NCI-H1694 treated with DMSO at 0.1 percent for 48 hours (cell line): Measurements from ENCODE around the gene TM6SF1.
A peak's percentile ranks its signal among the peaks of the same experiment; 100 is the strongest.
"Not testable (repeated sequence)": the region's sequence is repeated elsewhere in the genome, so short reads cannot be mapped to it uniquely, and the experiment has no call there.

Experiments used
- DNase-seq: peaks from one replicate; lab custom pipeline; 2025; lab: John Stamatoyannopoulos, UW

The TM6SF1 gene

DNA sequence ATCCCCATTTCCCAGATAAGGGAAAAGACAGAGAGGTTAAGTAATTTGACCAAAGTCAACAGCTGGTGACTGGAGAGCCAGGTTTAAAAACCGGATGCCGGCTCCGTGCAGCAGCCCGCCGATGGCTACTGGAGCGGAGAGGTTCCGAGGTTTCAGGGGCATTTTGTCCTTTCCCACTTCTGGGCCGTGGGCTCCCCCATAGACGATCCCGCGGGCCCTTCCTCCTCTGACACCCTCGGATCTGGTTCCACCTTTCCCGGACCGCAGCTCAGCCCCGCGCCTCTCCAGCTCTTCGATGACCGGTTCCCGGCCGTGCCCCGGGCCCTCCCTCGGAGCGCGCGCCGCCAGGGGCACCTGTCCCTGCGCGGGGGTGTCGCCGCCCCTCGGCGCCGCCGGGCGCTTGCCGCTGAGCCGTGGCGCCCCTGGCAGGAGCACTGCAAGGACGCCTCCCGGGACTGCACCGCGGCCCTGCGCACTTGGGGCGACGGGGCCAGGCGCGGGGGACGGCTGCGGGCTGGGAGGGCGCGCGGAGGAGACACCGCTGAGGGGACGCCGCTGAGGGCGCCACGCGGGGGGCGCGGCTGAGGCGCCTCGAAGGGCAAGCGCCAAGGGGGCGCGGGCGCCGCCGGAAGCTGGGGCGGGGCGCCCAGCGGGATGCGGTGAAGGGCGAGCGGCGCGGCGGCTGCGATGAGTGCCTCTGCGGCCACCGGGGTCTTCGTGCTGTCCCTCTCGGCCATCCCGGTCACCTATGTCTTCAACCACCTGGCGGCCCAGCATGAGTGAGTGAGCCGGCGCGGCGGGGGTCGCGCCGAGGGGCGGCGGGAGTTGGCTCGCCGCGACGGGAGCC, at the start of gene TM6SF1:
TM6SF1 (plus strand) TSS at position 652 of the 847 bp plus-strand sequence; CDS start at position 688, 36 bp downstream.
- no peak for DNase-seq

DNA sequence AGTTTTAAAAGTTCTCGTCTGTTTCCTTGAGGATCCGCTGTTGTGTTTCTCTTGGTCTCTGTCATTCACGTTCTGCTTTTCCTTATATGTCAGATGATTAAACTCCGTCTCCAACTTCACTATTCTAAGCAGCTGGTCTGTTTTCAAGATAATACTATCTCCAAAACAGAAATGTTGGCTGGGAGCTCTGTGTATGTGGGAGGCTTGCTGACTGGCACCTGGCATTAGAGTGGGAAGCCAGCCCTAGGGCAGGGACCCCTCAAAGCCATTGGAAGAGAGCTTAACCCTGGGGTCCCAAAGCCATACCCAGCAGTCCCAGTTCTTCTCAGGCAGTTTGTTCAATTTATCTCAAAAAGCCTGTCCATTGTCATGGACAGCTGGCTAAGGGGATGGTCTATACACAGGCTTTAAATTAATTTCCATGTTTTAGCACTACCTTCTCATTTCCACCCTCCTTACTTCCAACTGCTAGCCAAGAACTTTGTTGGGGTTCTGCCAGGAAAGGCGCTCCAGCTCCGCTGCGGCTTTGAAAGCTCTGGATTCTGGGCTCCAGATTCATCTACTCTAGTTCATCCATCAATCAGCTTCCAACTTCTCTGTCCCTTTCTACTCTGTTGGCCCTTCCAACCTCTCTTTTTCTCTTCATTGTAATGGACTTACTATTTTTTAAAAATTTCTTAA, 49.6 kb upstream of the TM6SF1 start:
- DNase-seq = no peak

DNA sequence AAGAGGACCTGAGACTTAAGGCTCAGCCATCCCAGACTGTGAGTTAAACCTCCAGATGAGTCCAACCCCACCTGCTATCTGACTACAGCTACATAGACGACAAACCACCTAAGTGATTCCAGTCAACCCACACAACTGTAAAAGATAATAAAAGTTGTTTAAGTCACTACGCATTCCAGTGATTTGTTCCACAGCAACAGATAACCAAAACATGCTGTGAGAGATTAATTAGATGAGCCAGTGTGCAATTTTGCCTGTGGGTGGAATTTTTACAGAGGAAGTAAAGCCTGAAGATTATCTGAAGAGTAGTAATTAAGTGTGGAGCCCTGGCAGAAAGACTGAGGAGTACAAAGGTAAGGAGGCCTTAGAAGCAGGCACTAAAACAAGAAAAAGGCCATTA, 45.8 kb upstream of the TM6SF1 start:
- DNase-seq = no peak

DNA sequence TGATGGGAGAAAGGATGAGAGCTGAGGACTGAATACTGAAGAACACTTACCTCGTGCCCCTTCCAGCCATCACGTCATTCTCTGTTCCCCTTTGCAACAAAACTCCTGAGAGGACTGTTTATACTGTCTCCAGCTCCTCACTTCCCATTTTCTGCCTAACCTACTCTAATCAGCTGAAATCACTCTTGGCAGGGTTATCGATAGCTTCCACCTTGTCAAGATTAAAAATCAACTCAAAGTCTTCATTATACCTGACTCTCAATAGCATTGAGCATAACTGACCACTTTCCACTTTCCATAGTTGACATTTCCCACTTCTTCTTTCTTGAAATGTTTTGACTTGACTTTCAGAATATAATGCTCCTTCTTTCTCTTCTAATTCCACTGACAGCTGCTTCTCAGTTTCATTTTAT, 44.7 kb upstream of the TM6SF1 start:
- DNase-seq = no peak

DNA sequence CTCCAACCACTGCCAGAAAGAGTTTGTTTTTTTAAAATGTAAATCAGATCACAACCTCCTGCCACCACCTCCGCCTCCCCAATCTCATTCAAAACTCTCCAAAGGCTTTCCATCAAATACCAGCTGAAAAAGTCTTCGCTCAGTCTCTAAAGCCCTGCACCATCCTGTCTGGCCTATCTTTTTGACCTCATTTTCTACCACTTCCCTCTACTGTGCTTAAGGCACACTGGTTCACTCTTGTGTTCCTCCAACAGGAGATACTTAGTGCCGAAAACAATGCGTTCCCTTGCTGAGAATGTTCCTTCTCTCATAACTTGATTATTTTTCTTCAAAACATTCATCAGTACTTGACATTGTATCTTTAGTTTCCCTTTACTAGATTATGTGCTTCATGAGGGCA, 43.9 kb upstream of the TM6SF1 start:
- no peak for DNase-seq

DNA sequence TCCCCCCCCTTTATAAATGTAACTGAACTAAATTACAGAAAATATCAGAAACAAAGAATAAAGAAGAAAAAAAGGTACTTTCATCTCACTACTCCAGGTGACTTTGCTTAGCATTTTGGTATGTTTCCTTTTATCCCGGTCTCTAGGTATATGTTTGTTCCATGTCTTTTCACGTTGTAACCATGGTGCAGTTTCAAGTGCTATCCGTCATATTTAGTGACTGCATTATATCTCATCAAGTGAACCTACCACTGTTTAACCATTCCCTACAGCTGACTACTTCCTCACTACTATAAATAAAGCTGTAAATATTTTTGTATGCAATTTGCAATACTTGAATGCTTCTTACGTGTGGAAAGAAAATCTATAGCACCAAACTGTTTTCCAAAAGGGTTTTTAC, 42.6 kb upstream of the TM6SF1 start:
- DNase-seq = no peak

DNA sequence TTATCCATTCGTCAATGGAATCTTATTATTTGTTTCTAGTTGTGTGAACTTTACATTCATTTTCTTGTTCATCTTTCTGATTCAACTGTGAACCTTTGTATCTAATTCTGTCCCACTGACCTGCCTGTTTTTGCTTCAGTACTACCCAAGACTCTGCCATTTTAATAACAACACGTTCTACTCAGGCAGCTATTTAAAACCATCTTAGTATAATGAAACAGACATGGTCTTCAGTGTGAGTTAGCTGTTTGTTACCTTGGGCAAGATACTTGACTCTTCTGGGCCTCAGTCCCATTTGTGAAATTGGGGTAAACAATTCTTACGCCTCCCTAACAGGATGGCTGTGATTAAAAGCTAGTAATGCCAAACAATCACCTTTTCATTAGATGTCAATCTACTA, 42.0 kb upstream of the TM6SF1 start:
- DNase-seq = no peak

DNA sequence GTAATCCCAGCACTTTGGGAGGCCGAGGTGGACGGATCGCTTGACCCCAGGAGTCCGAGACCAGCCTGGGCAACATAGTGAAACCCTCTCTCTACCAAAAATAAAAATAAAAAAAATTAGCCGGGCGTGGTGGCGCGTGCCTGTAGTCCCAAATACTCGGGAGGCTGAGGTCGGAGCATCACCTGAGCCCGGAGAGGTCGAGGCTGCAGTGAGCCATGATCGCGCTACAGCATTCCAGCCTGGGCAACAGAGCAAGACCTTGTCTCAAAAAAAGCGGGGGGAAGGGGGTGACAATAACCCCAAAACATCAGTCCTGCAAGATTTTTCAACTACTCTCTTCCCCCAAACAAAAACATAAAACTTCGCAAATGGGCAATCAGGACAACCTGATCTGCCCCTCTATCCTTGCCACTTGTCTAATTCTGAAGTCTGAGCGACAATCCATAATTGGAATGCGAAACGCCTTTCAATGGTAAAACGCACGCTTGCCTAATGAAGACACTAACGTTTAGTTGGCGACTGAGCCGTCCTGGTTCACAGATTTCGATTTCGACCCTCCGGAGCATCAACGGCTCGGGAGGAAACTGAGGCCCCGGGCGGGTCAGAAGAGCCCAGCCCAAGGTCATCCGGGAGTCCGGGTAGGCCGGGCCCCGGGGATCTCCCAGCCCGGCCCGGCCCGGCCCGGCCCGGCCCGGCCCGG, 41.3 kb upstream of the TM6SF1 start:
- no peak for DNase-seq

DNA sequence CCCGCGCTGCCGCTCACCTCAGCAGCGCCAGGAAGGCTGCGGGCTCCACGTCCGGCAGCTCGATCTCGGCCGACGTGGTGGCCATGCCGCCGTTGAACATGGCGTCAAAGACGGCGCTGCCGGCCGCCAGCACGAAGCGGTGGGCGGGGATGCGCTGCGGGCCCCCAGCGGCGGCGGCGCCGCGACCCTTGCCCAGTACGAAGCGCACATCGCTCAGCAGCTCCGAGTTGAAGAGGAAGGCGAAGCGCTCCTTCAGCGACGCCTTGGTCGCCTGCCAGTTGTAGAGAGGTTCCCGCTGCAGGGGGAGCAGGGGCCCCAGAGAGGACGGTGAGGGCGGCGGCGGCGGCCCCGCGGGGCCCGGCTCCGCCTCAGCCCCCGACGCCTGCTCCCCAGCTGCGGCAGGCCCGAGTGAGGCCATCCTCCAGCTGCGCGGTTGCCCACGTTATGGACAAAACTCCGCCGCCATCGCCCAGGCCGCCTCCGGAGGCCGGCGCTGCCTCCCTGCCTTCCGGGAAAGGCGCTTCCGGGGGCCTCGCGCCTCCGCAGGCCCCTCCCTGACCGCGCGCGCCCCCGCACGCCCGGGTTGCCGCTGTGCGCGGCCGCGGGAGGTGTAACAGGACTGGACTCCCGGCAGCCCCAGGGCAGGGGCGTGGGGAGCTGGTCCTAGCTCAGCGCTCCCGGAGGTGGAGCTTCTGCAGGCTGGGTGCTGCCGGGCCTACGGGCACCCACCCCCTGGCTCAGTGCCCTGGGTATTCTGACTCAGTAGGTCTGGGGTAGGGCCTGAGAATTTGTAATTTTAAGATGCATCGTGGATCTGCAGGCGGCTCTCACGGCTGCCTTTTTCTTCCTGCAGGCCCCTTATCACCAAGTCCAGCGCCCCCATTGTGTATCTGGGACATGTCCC, 40.5 kb upstream of the TM6SF1 start, which contains the start of gene BTBD1:
BTBD1 (minus strand) TSS at position 519 of the 904 bp plus-strand sequence; CDS start at position 418, 101 bp downstream.
- DNase-seq = peak; percentile 68

DNA sequence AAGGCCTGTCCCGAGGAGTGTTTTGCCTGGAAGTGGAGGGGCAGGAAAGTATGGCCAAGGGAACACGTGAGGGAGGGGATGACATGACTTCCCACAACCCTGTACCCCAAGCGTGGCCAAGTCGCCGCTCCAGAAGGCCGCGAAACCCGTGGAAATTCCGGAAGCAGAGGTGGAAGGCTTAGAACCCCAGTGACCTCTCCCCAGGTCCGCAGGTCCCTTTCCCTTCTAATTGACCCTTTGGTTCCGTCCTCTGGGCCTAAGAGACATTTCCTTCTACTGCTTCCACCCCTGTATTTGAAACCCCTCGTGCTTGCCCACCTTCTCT, 39.8 kb upstream of the TM6SF1 start:
- no peak for DNase-seq

DNA sequence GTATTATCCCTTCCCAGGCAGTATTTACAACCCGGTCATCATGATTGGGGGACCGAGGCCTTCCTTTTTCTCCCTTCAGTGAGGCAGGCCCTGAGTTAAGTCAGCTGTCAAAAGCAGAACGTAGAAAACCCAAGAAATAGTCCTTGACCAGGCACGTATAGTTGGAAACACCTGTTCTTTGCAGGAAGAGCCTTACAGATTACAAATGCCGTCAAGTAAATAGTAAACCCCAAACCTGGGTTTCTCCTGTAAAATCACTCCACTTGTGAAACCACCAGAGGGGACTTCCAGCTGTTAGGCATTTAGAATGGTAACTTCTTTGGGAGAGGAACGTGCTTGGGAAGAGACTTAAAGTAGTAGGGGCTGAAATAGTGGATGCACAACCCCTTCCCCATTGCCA, 39.4 kb upstream of the TM6SF1 start:
- no peak for DNase-seq

DNA sequence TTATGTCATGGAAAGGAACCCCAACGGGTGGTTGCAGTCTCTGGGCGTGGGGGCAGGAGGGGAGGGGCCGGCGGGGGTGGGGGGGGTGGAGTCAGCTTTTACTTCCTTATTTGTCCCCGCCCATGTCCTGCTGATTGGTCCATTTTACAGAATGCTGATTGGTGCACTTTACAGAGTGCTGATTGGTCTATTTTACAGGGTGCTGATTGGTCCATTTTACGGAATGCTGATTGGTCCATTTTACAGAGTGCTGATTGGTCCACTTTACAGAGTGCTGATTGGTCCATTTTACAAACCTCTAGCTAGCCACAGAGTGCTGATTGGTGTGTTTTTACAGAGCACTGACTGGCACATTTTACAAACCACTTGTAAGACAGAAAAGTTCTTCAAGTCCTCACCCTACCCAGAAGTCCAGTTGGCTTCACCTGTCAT, 38.2 kb upstream of the TM6SF1 start:
- not testable (repeated sequence) for DNase-seq

DNA sequence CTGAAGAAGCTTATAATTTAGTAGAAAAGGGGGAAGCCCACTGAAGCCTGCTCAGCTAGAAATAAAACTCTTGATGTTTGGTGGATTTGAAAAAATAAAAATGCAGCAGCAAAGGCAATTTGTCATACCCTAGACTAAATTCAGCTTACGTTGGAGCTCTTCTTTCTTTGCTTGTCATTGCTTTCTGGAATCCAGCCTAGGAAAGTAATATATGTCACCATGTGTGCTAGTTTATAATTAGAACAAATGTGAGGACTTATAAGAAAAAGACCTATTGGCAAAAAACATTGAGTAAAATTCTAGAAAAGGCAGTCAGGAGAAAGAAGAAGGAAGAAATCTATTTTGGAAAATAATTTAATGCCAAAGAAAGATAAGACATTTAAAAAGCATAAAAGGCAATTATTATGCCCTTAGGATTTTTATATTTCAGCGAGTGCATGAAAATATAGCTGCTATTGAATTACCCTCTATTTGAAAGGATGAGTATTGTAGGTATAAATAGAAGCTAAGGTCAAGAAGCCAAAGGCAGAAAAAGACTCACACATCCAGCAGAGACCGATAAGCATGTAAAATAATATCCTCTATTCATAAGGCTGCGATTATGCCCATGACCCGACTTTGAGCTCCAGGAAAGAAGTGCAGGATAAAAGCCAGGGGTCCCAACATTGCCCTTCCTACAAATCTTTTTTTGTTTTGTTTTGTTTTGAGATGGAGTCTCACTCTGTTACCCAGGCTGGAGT, 29.8 kb upstream of the TM6SF1 start:
- DNase-seq = no peak

DNA sequence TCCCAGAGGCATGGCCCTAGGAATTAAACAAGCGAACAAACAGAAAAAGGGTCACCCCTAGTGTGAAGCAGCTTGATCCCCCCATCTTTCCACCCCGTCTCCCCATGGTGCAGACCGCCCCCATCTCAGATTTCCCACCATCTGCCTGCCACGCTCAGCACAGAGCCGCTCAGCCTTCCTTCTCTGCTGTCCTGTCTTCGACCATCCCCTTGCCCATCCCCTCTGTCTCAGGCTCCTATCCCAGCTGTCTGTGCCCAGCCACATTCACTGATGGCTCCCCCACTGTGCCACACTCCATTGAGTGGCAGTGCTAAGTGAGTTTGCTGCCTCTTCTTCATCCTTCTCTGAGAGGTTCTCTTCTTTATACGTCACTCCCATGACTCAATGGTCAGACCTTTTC, 28.7 kb upstream of the TM6SF1 start:
- no peak for DNase-seq

DNA sequence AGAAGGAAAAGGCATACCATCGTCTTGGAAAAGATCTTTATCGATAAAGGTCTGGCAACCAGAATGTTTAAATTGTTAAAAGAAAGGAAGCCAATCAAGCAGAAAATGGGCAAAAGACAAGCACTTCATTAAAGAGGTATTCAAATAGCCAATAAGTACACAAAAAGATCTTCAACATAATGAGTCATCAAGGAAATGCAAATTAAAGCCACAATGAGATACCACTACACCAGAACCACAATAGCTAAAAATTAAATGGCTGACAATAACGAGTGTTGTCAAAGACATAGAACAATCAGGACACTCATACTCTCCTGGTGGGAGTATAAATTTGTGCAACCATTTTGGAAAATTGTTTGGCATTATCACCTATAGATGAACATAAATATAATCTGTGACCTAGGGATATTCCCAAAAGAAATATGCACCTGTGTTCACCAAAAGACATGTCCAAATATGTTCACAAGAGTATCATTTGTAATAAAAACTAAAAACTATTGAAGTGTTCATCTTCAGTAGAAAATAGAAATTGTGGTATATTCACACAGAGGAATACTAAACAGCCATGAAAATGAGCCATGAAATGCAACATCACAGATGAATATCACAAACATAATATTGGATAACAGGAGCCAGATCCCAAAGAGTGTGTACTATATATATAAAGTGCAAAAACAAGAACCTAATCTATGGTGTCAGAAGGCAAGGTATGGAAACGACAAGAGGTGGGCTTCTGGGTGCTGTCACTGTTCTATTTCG, 26.0 kb upstream of the TM6SF1 start:
- no peak for DNase-seq

DNA sequence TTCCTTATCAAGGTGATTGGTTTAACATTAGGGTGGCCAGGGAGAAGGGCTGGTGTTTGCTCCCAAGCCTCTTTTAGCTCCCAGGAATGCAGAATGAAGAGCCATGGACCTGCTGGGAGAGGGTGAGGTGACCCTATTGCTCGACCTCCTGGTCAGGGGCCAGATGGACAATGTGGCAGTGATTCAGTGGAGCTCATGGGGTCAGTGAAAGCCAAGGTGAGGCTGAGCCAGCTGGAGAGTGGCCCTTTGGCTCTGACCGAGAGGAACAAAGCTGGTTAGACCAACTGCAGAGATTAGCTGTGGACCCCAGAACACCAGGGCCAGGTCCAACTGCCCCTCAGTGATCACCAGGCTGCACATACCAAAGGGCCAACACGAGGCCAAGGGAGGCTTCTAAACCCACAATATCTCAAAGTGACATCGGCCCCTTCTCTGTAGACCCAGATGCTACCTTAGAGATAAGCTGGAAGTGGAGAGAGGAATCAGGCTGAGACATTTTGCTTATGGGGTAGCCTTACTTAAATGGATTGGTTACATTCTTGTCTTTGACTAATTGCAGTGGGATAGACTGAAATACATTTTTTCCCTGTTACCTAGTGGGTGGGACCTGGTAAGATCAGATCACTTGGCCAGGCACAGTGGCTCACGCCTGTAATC, 24.6 kb upstream of the TM6SF1 start:
- no peak for DNase-seq

DNA sequence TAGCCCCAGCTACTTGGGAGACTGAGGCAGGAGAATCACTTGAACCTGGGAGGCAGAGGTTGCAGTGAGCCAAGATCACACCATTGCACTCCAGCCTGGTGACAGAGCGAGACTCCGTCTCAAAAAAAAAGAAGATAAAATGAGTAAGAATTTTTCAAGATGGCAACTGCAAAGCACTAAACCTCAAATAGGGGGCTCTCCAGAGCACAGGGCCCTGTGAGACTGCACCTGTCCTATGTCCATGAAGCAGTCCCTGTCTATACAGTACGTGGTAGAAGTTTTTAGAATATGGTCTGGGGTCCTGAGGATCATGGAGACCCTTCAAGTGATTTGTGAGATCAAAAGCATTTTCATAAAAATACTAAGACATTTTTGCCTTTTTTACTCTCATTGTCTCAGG, 22.0 kb upstream of the TM6SF1 start:
- not testable (repeated sequence) for DNase-seq

DNA sequence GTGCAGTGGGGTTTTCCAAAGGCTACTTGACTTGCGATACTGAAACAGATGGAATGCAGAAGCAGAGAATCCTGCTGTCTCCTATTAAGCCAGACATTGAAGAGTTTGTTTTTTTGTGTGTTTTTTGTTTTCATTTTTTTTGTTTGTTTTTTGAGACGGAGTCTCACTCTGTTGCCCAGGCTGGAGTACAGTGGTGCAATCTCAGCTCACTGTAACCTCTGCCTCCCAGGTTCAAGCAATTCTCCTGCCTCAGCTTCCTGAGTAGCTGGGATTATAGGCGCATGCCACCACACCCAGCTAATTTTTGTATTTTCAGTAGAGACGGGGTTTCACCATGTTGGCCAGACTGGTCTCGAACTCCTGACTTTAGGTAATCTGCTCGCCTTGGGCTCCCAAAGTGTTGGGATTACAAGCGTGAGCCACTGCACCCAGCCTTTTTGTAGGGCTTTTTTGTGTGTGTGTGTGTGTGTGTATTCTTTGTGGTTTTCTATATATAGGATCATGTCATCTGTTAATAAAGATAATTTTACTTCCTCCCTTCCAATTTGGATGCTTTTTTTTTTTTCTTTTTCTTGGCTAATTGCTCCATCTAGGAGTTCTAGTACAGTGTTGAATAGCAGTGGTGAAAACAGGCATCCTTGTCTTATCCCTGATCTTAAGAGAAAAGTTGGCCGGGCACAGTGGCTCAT, 21.4 kb upstream of the TM6SF1 start:
- DNase-seq = not testable (repeated sequence)

DNA sequence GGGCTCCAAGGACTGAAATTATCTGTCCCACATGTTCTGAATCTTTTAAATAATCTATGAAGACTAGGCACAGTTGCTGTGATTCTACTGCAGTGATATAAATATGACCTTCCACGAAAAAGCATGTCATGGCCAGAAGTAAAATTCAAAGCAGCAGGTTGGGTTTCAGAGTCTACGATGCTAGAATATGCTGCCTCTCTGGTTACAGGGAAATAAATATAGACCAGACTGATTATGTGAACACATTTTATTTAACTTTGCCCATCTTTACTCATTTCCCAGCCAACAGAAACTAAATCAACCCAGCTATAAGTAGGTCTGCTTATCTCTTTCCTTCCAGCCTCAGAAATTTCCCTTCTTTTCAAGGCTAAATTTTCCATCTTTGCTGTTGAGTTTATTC, 19.9 kb upstream of the TM6SF1 start:
- DNase-seq = no peak
